Measurements from ENCODE around the gene CSF3. TPM values are rescaled to one million over a fixed set of nuclear protein-coding genes. Genes with fewer than 3 reads are reported as not detected.

Gene CSF3
- total and polyA plus RNA-seq, 10 donors, result 0.24 to 1.8 (median 1.3) TPM; not detected in 4

GRCh38 chr17:40018211-40019121 lies 3.2 kb downstream of the CSF3 start:
- peaks cover 13 to 100% (median 66%) of the 10 kb centered on the region in 6 donors for H3K4me1 ChIP-seq
- TF ChIP-seq CTCF (IDR thresholded peaks at IDR 0.05 in 8 of 11, conservative IDR thresholded peaks at IDR 0.05 in 3 of 11), result no peak
- peak in 2 of 3 donors; percentile 41 to 47 for TF ChIP-seq POLR2AphosphoS5 (IDR thresholded peaks at IDR 0.05)
- TF ChIP-seq POLR2A (IDR thresholded peaks at IDR 0.05), result no peak
- 46 to 71% (median 56%) methylated on average over 13 to 15 of the region's 15 CpGs for WGBS, 5 donors
- H3K36me3 ChIP-seq, result peaks cover 0 to 59% (median 38%) of the 10 kb centered on the region in 6 donors
- H3K4me3 ChIP-seq, result no peak overlapping the region
- intact Hi-C loops (cut with DNase I; ENCODE audit: low total_unique reads), result no loop called here
- H3K27me3 ChIP-seq (replicated peaks in 1 of 7), result no peaks in the 10 kb centered on the region
- H3K27ac ChIP-seq, result peak overlapping the region in 4 of 8 donors; percentile 7 to 73 (median 37)
- H3K9me3 ChIP-seq, result no peaks in the 10 kb centered on the region
- DNase-seq, result no peak

GRCh38 chr17:40019140-40019991 lies 4.1 kb downstream of the CSF3 start:
- peaks cover 11 to 100% (median 59%) of the 10 kb centered on the region in 6 donors for H3K4me1 ChIP-seq
- intact Hi-C loops (cut with DNase I; ENCODE audit: low total_unique reads), result no loop called here
- H3K36me3 ChIP-seq, result peaks cover 0 to 68% (median 38%) of the 10 kb centered on the region in 6 donors
- DNase-seq, result no peak
- H3K4me3 ChIP-seq, result no peak overlapping the region
- WGBS, 5 donors, result 70 to 93% (median 81%) methylated on average over 16 to 24 of the region's 24 CpGs
- H3K27ac ChIP-seq, result peak overlapping the region in 3 of 8 donors; percentile 30 to 74 (median 41)
- H3K27me3 ChIP-seq (replicated peaks in 1 of 7), result no peaks in the 10 kb centered on the region
- H3K9me3 ChIP-seq, result no peaks in the 10 kb centered on the region
- no peak for TF ChIP-seq POLR2A (IDR thresholded peaks at IDR 0.05)
- peak in 1 of 3 donors; percentile 28 for TF ChIP-seq POLR2AphosphoS5 (IDR thresholded peaks at IDR 0.05)
- no peak for TF ChIP-seq CTCF (IDR thresholded peaks at IDR 0.05 in 8 of 11, conservative IDR thresholded peaks at IDR 0.05 in 3 of 11)

- Histone ChIP-seq H3K36me3 (peaks cover 0 to 76% (median 44%) of the 10 kb centered on the region in 6 donors), H3K9me3 (no peaks in the 10 kb centered on the region), H3K27me3 (replicated peaks in 1 of 7) (no peaks in the 10 kb centered on the region), H3K4me1 (peaks cover 11 to 100% (median 55%) of the 10 kb centered on the region in 6 donors), H3K27ac (peak overlapping the region in 5 of 8 donors; percentile 58 to 74 (median 72)), H3K4me3 (no peak overlapping the region)
- no peak for DNase-seq
- no peak for TF ChIP-seq POLR2A (IDR thresholded peaks at IDR 0.05)
- intact Hi-C loops (cut with DNase I; ENCODE audit: low total_unique reads), result no loop called here
- WGBS, 5 donors, result 92 to 96% (median 92%) methylated on average over 13 of the region's 13 CpGs
Observed at GRCh38 chr17:40020146-40020545, 4.9 kb downstream of the CSF3 start.

- Histone ChIP-seq H3K36me3 (peaks cover 0 to 90% (median 57%) of the 10 kb centered on the region in 6 donors), H3K27me3 (replicated peaks in 1 of 7) (no peaks in the 10 kb centered on the region), H3K9me3 (no peaks in the 10 kb centered on the region), H3K4me3 (no peak overlapping the region), H3K4me1 (peaks cover 15 to 100% (median 56%) of the 10 kb centered on the region in 6 donors), H3K27ac (peak overlapping the region; percentile 49 to 74 (median 68))
- intact Hi-C loops (cut with DNase I; ENCODE audit: low total_unique reads), result no loop called here
- no peak for DNase-seq
- peak in 2 of 3 donors; percentile 50 to 56 for TF ChIP-seq POLR2AphosphoS5 (IDR thresholded peaks at IDR 0.05)
- no peak for TF ChIP-seq POLR2A (IDR thresholded peaks at IDR 0.05)
- WGBS, 5 donors, result 45 to 74% (median 66%) methylated on average over 4 to 9 of the region's 9 CpGs
Observed at GRCh38 chr17:40021451-40021971, 6.3 kb downstream of the CSF3 start.
